Left ventricle myocardium inferior (tissue), 1 donor: Measurements from ENCODE around the gene DPEP2NB. TPM values are rescaled to one million over a fixed set of nuclear protein-coding genes. Genes with fewer than 3 reads are reported as not detected.

ENCODE experiments used
- DNase-seq: peaks from one replicate; pipeline ENCODE4 v3.0.0-alpha.2; 2020
- H3K27ac ChIP-seq: fragments of 200-600 bp; replicated peaks from 2 replicates; pipeline ENCODE4 v1.8.0; 2021
- H3K27me3 ChIP-seq: fragments of 200-600 bp; 2 replicates; pipeline ENCODE4 v1.8.0; 2021; ENCODE audit warnings: low read depth
- H3K36me3 ChIP-seq: fragments of 200-600 bp; 2 replicates; pipeline ENCODE4 v1.8.0; 2021
- H3K4me1 ChIP-seq: fragments of 200-600 bp; 2 replicates; pipeline ENCODE4 v1.8.0; 2021
- H3K4me3 ChIP-seq: fragments of 200-600 bp; 2 replicates; pipeline ENCODE4 v1.8.0; 2021; ENCODE audit warnings: mild to moderate bottlenecking, moderate library complexity
- H3K9me3 ChIP-seq: fragments of 200-600 bp; replicated peaks from 2 replicates; pipeline ENCODE4 v1.8.0; 2021
- CTCF ChIP-seq: fragments of 200-600 bp; IDR thresholded peaks from 2 replicates; pipeline ENCODE4 v1.8.0; 2021; ENCODE audit warnings: antibody characterized with exemption, mild to moderate bottlenecking, borderline replicate concordance
- intact Hi-C: fragments of 100-400 bp; cut with micrococcal nuclease; formaldehyde crosslinking; loops from one replicate; pipeline ENCODE4 v1.11.0; 2022
- total RNA-seq: library from RNA; stranded (reverse); fragmentation: NEBNext Ultra II Directional; extraction: Animal tissue kit (Norgen Biotek cat#: 25700); gene quantifications from one replicate; pipeline ENCODE4 v1.2.1, GENCODE V29; 2021
- donor health status: DM: no; HTN: yes; CAD: no; lungs with severe emphysema.

Gene DPEP2NB
- total RNA-seq, 1 donor from 2014 or later = not detected

- H3K27me3 ChIP-seq = no peaks in the 10 kb centered on the region
- TF ChIP-seq CTCF = no peak
- peaks cover 28% of the 10 kb centered on the region for H3K36me3 ChIP-seq
- H3K4me3 ChIP-seq = no peak overlapping the region
- no peaks in the 10 kb centered on the region for H3K4me1 ChIP-seq
- H3K27ac ChIP-seq = no peak overlapping the region
- no peaks in the 10 kb centered on the region for H3K9me3 ChIP-seq
- intact Hi-C loops = no loop called here
- DNase-seq = no peak
Measured at GRCh38 chr16:68055395-68055794, 39.7 kb upstream of the DPEP2NB start.

- Histone ChIP-seq H3K4me1 (peaks cover 7% of the 10 kb centered on the region), H3K27me3 (no peaks in the 10 kb centered on the region), H3K36me3 (peaks cover 22% of the 10 kb centered on the region), H3K9me3 (no peaks in the 10 kb centered on the region), H3K4me3 (no peak overlapping the region), H3K27ac (no peak overlapping the region)
- DNase-seq = no peak
- intact Hi-C loops = no loop called here
- TF ChIP-seq CTCF = no peak
Measured at GRCh38 chr16:68049449-68049848, 33.7 kb upstream of the DPEP2NB start.

DNA sequence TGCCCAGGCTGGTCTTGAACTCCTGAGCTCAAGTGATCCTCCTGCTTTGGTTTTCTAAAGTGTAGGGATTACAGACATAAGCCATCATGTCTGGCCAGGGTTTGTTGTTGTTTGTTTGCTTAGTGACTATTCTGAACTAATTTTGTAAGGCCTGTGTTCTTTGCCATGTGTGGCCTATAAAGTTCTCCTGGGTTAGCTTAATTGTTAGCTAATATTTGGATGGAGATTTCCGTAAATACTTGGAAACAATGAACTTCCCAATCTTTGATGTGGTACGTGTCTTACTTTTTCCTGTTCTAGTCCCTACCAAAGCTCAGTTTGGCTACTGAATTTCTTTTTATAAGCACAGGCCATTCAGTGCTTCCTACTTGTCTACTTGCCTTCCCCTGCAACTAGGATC is 32.3 kb upstream of the DPEP2NB start:
- Histone ChIP-seq H3K4me1 (peaks cover 7% of the 10 kb centered on the region), H3K9me3 (no peaks in the 10 kb centered on the region), H3K36me3 (peaks cover 13% of the 10 kb centered on the region), H3K27me3 (no peaks in the 10 kb centered on the region), H3K27ac (peak overlapping the region; percentile 69), H3K4me3 (no peak overlapping the region)
- no peak for DNase-seq
- intact Hi-C loops = no loop called here
- TF ChIP-seq CTCF = no peak

- intact Hi-C loops = no loop called here
- H3K27ac ChIP-seq = no peak overlapping the region
- no peak for DNase-seq
- TF ChIP-seq CTCF = no peak
- peaks cover 8% of the 10 kb centered on the region for H3K36me3 ChIP-seq
- H3K4me1 ChIP-seq = peaks cover 7% of the 10 kb centered on the region
- H3K4me3 ChIP-seq = no peak overlapping the region
- no peaks in the 10 kb centered on the region for H3K27me3 ChIP-seq
- no peaks in the 10 kb centered on the region for H3K9me3 ChIP-seq
Measured at GRCh38 chr16:68046106-68046505, 30.4 kb upstream of the DPEP2NB start.

DNA sequence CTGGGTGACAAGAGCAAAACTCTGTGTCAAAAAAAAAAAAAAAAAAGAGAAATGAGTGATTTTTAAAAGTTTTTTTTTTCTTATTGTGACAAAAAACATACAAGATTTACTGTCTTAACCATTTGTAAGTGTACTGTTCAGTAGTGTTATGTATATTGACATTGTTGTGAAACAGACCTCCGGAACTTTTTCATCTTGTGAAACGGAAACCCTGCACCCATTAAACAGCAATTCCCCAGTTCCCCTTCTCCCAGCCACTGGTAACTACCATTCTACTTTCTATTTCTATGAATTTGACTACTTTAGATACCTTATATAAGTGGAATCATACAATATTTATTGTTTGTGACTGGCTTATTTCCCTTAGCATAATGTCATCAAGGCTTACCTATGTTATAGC is 26.1 kb upstream of the DPEP2NB start:
- no peak for DNase-seq
- Histone ChIP-seq H3K27me3 (no peaks in the 10 kb centered on the region), H3K9me3 (no peaks in the 10 kb centered on the region), H3K4me3 (no peak overlapping the region), H3K4me1 (no peaks in the 10 kb centered on the region), H3K36me3 (no peaks in the 10 kb centered on the region), H3K27ac (no peak overlapping the region)
- intact Hi-C loops = no loop called here
- TF ChIP-seq CTCF = no peak
